ENCODE results near the gene NSRP1. TPM values are rescaled to one million over a fixed set of nuclear protein-coding genes. Genes with fewer than 3 reads are reported as not detected.
A peak's percentile ranks its signal among the peaks of the same experiment; 100 is the strongest.

NSRP1 gene
- total and polyA plus RNA-seq, 2 of the 4 experiments (the other 2 are of a cell fraction) = 3.4 to 14.2 TPM

- Histone ChIP-seq H4K91ac (ENCODE audit: insufficient read depth, low read depth, low read length) (no peak overlapping the region), H2AK5ac (ENCODE audit: low read depth, low read length) (no peak overlapping the region), H3K4me3 (ENCODE audit: insufficient read depth, low read depth, low read length) (no peak overlapping the region), H2BK120ac (ENCODE audit: low read depth, low read length) (no peak overlapping the region), H3K4me2 (ENCODE audit: low read depth, low read length) (no peak overlapping the region), H3K56ac (ENCODE audit: extremely low read depth, insufficient read depth, low read length) (no peak overlapping the region), H2AFZ (replicated peaks; ENCODE audit: low read length, poor library complexity) (no peak overlapping the region), H3K9me3 (ENCODE audit: control insufficient read depth, insufficient read depth, low read length) (no peaks in the 10 kb centered on the region), H3K27me3 (ENCODE audit: control insufficient read depth, insufficient read depth, low read length) (peaks cover 65% of the 10 kb centered on the region), H3K36me3 (ENCODE audit: control insufficient read depth, insufficient read depth, low read length) (no peaks in the 10 kb centered on the region), H2BK20ac (ENCODE audit: low read depth, low read length) (no peak overlapping the region), H3K23ac (ENCODE audit: low read depth, low read length) (no peak overlapping the region), H3K79me1 (ENCODE audit: low read depth in 1 of 2, low read length in 2 of 2) (no peaks in the 10 kb centered on the region), H4K20me1 (ENCODE audit: insufficient read depth, low read length) (no peaks in the 10 kb centered on the region), H3K14ac (replicated peaks; ENCODE audit: low read depth, low read length) (no peak overlapping the region), H3K9me1 (ENCODE audit: insufficient read depth, low read length) (no peaks in the 10 kb centered on the region), H2BK5ac (ENCODE audit: low read depth, low read length, poor library complexity, severe bottlenecking) (no peak overlapping the region), H4K8ac (ENCODE audit: low read depth in 2 of 2, low read length in 2 of 2) (no peak overlapping the region), H3K18ac (ENCODE audit: low read depth, low read length) (no peak overlapping the region), H3K27ac (ENCODE audit: insufficient read depth, low read length) (no peak overlapping the region), H3K4ac (ENCODE audit: low read depth, low read length) (no peak overlapping the region), H3K4me1 (ENCODE audit: control insufficient read depth, insufficient read depth, low read length) (peaks cover 2% of the 10 kb centered on the region; the same call in 1 of the 2 replicates), H2BK15ac (ENCODE audit: low read depth, low read length) (no peak overlapping the region), H3K9ac (ENCODE audit: low read depth, low read length) (no peak overlapping the region), H4K5ac (ENCODE audit: low read depth, low read length) (no peak overlapping the region), H2AK9ac (replicated peaks; ENCODE audit: low read depth, low read length, poor library complexity) (no peak overlapping the region)
- intact Hi-C loops (cut with micrococcal nuclease) = no loop called here
- no peak for TF ChIP-seq MXI1 (IDR thresholded peaks at IDR 0.05; ENCODE audit: borderline replicate concordance, low read depth, low read length)
- TF ChIP-seq BHLHE40 (IDR thresholded peaks at IDR 0.05; ENCODE audit: low read depth, low read length) = no peak
- TF ChIP-seq CTCF (conservative IDR thresholded peaks at IDR 0.05; ENCODE audit: low read depth, low read length) = no peak
- no peak for TF ChIP-seq RFX5 (IDR thresholded peaks at IDR 0.05; ENCODE audit: low read depth, low read length)
- TF ChIP-seq RCOR1 (IDR thresholded peaks at IDR 0.05; ENCODE audit: insufficient replicate concordance, low read length) = no peak
- no peak for TF ChIP-seq MAFK (IDR thresholded peaks at IDR 0.05; ENCODE audit: low read depth, low read length)
- TF ChIP-seq MAZ (IDR thresholded peaks at IDR 0.05; ENCODE audit: borderline replicate concordance, low read depth, low read length) = no peak
- in situ Hi-C loops (cut with MboI; ENCODE audit: low sequenced_read_pairs) = no loop called here
- ATAC-seq (ENCODE audit: low read depth) (no peak), DNase-seq (peak; percentile 27)
- POLR2A ChIA-PET (ENCODE audit: unreplicated experiment) = no interaction called here
- BruUV-seq (replicated peaks) = no TSS peak
- dilution Hi-C loops (cut with HindIII; ENCODE audit: low sequenced_read_pairs, unreplicated experiment) = no loop called here
- WGBS, 2 experiments (ENCODE audit: extremely low coverage in 2 of 2, insufficient read length in 1 of 2) = 100% methylated on average over 1 of the region's 7 CpGs; no CpG with 5 or more reads in 1 of the 2 experiments
- CTCF ChIA-PET = no interaction called here
These were observed 114.0 kb downstream of the NSRP1 start for GRCh38 chr17:30230596-30231125.

Measured in IMR-90 (cell line).